Measurements from ENCODE around the gene CREB3L2.
A peak's percentile ranks its signal among the peaks of the same experiment; 100 is the strongest.

CREB3L2 gene

GRCh38 chr7:137967143-137968018 is 34.5 kb downstream of the CREB3L2 start:
- no peak for DNase-seq

- no peak for DNase-seq
These were observed 35.2 kb downstream of the CREB3L2 start for GRCh38 chr7:137966641-137967142.

GRCh38 chr7:137965942-137966640 is 35.8 kb downstream of the CREB3L2 start:
- DNase-seq, result no peak

- no peak for DNase-seq
These were observed 36.9 kb downstream of the CREB3L2 start for GRCh38 chr7:137964824-137965545.

- DNase-seq, result no peak
These were observed 38.9 kb downstream of the CREB3L2 start for GRCh38 chr7:137962875-137963507.

GRCh38 chr7:137962491-137962874 is 39.4 kb downstream of the CREB3L2 start:
- DNase-seq, result no peak

GRCh38 chr7:137961200-137962177 is 40.4 kb downstream of the CREB3L2 start:
- DNase-seq, result no peak

- DNase-seq, result no peak
These were observed 41.9 kb downstream of the CREB3L2 start for GRCh38 chr7:137960020-137960419.

GRCh38 chr7:137958470-137959431 is 43.1 kb downstream of the CREB3L2 start:
- DNase-seq, result no peak

- no peak for DNase-seq
These were observed 44.0 kb downstream of the CREB3L2 start for GRCh38 chr7:137957887-137958286.

GRCh38 chr7:137956591-137956990 is 45.3 kb downstream of the CREB3L2 start:
- no peak for DNase-seq

GRCh38 chr7:137956183-137956582 is 45.7 kb downstream of the CREB3L2 start:
- DNase-seq, result no peak

- DNase-seq, result no peak
These were observed 47.3 kb downstream of the CREB3L2 start for GRCh38 chr7:137954614-137955013.

- DNase-seq, result peak; percentile 37
These were observed 48.0 kb downstream of the CREB3L2 start for GRCh38 chr7:137953665-137954470.

- DNase-seq, result peak; percentile 54
These were observed 48.7 kb downstream of the CREB3L2 start for GRCh38 chr7:137953043-137953664.

- no peak for DNase-seq
These were observed 49.5 kb downstream of the CREB3L2 start for GRCh38 chr7:137952426-137952805.

- DNase-seq, result no peak
These were observed 50.0 kb downstream of the CREB3L2 start for GRCh38 chr7:137951700-137952425.

- no peak for DNase-seq
These were observed 50.9 kb downstream of the CREB3L2 start for GRCh38 chr7:137950967-137951366.

Measured in NCI-H524 treated with DMSO at 0.1 percent for 48 hours (cell line).